H7 (cell line): ENCODE measurements around the gene SNX6. TPM values are rescaled to one million over a fixed set of nuclear protein-coding genes. Genes with fewer than 3 reads are reported as not detected.
"Not testable (repeated sequence)": the region's sequence is repeated elsewhere in the genome, so short reads cannot be mapped to it uniquely, and the experiment has no call there.

Experiments used
- DNase-seq: peaks from one replicate; pipeline ENCODE4 v3.0.0; 2012
- H3K27me3 ChIP-seq: 2 replicates; pipeline ENCODE4 v1.6.0; 2011; ENCODE audit warnings: mild to moderate bottlenecking, low read length; ENCODE audit not compliant: control insufficient read depth, insufficient read depth
- H3K36me3 ChIP-seq: replicated peaks from 2 replicates; pipeline ENCODE4 v1.5.1; 2011; ENCODE audit warnings: low read length; ENCODE audit not compliant: control insufficient read depth, insufficient read depth
- H3K4me3 ChIP-seq: 2 replicates; pipeline ENCODE4 v1.5.1; 2011; ENCODE audit warnings: low read depth, mild to moderate bottlenecking, control low read depth, low read length, moderate library complexity; ENCODE audit not compliant: insufficient read depth
- total RNA-seq: library from RNA; depleted of rRNA; stranded (reverse); fragments of >200 nt; shearing (Covaris generic); gene quantifications from 2 replicates; pipeline ENCODE4 v1.2.3, GENCODE V29; 2014

Gene SNX6
- total RNA-seq, 1 experiment from 2014 or later = 75.2 TPM

- Histone ChIP-seq H3K36me3 (peaks cover 6% of the 10 kb centered on the region), H3K27me3 (no peaks in the 10 kb centered on the region), H3K4me3 (no peak overlapping the region)
- DNase-seq = no peak
These were observed 67.2 kb downstream of the SNX6 start for GRCh38 chr14:34562776-34563150.

- DNase-seq, H3K36me3 ChIP-seq, H3K4me3 ChIP-seq, H3K27me3 ChIP-seq: not testable (repeated sequence)
These were observed 67.7 kb downstream of the SNX6 start for GRCh38 chr14:34562037-34562775.

- DNase-seq, H3K27me3 ChIP-seq, H3K4me3 ChIP-seq, H3K36me3 ChIP-seq: not testable (repeated sequence)
These were observed 73.5 kb downstream of the SNX6 start for GRCh38 chr14:34556498-34556829.

- H3K27me3 ChIP-seq, H3K36me3 ChIP-seq, H3K4me3 ChIP-seq, DNase-seq: not testable (repeated sequence)
These were observed 74.1 kb downstream of the SNX6 start for GRCh38 chr14:34555583-34556497.

GRCh38 chr14:34554540-34555250 is 75.3 kb downstream of the SNX6 start:
- H3K4me3 ChIP-seq = no peak overlapping the region
- DNase-seq = peak; percentile 52
- H3K27me3 ChIP-seq = no peaks in the 10 kb centered on the region
- H3K36me3 ChIP-seq = no peaks in the 10 kb centered on the region

GRCh38 chr14:34549276-34549966 is 80.5 kb downstream of the SNX6 start:
- H3K27me3 ChIP-seq, H3K36me3 ChIP-seq, H3K4me3 ChIP-seq, DNase-seq: not testable (repeated sequence)

GRCh38 chr14:34548472-34548981 is 81.4 kb downstream of the SNX6 start:
- no peak overlapping the region for H3K4me3 ChIP-seq
- H3K27me3 ChIP-seq = no peaks in the 10 kb centered on the region
- H3K36me3 ChIP-seq = no peaks in the 10 kb centered on the region
- no peak for DNase-seq

- not testable (repeated sequence) for DNase-seq, H3K27me3 ChIP-seq, H3K4me3 ChIP-seq, H3K36me3 ChIP-seq
These were observed 82.8 kb downstream of the SNX6 start for GRCh38 chr14:34547136-34547520.

- H3K36me3 ChIP-seq, DNase-seq, H3K27me3 ChIP-seq, H3K4me3 ChIP-seq: not testable (repeated sequence)
These were observed 83.4 kb downstream of the SNX6 start for GRCh38 chr14:34546272-34547135.

GRCh38 chr14:34540181-34541059 is 89.5 kb downstream of the SNX6 start:
- not testable (repeated sequence) for H3K36me3 ChIP-seq, H3K27me3 ChIP-seq
- DNase-seq = peak; percentile 30
- H3K4me3 ChIP-seq = peak overlapping the region; percentile 39

GRCh38 chr14:34539407-34540180 is 90.4 kb downstream of the SNX6 start, which contains the start of gene EAPP:
Gene EAPP (minus strand): TSS chr14:34539701. CDS start chr14:34539628, 73 bp downstream.
- peak; percentile 99 for DNase-seq
- Histone ChIP-seq H3K36me3 (peaks cover 4% of the 10 kb centered on the region), H3K27me3 (no peaks in the 10 kb centered on the region)

GRCh38 chr14:34538871-34539406 is 91.0 kb downstream of the SNX6 start:
- peak overlapping the region; percentile 95 for H3K4me3 ChIP-seq
- peaks cover 4% of the 10 kb centered on the region for H3K36me3 ChIP-seq
- DNase-seq = no peak
- H3K27me3 ChIP-seq = no peaks in the 10 kb centered on the region

More at GRCh38 chr14:34539407-34540180, 90.4 kb downstream of the SNX6 start, which contains the start of gene EAPP:
- H3K4me3 ChIP-seq = peak within 1 kb of the TSS; percentile 95
